Stomach (tissue), 4 donors: ENCODE results near the gene NPEPPS.

Experiments used
- POLR2A ChIP-seq, 4 donors: fragments of 450-650 bp; IDR thresholded peaks; one replicate each; pipeline ENCODE4 v1.6.1; 2016; ENCODE audit warnings: antibody characterized with exemption in 4 of 4, control low read depth in 2 of 4, mild to moderate bottlenecking in 1 of 4, moderate library complexity in 1 of 4
- POLR2AphosphoS5 ChIP-seq, 3 donors: sonication (generic); formaldehyde crosslinking; IDR thresholded peaks; one replicate each; pipeline ENCODE4 v1.6.1; 2016; ENCODE audit warnings: antibody characterized with exemption in 3 of 3
- TF ChIP-seq, protein P1 (sequence below), 7 experiments: fragments of 450-650 bp in 4 of 7; fragments of 200-600 bp in 3 of 7; sonication (generic) in 3 of 7; IDR thresholded peaks; one replicate each; pipeline ENCODE4 v1.5.1; 2016 to 2019; ENCODE audit warnings: antibody characterized with exemption in 7 of 7, control low read depth in 2 of 7, mild to moderate bottlenecking in 1 of 7

DNA sequence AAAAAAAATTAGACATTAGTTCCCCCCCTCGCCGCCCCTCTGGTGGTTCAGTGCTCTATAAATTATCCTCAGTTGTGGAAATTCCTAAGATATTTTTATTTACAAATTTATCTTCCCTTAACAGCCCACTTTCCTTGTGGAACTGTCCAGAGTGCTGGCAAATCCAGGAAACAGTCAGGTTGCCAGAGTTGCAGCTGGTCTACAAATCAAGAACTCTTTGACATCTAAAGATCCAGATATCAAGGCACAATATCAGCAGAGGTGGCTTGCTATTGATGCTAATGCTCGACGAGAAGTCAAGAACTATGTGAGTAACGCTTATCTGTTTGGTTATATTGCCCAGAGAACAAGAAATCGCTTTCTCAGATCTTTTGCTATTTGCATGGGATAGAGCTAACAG is 121.7 kb downstream of the NPEPPS start:
- TF ChIP-seq, protein P1, sequence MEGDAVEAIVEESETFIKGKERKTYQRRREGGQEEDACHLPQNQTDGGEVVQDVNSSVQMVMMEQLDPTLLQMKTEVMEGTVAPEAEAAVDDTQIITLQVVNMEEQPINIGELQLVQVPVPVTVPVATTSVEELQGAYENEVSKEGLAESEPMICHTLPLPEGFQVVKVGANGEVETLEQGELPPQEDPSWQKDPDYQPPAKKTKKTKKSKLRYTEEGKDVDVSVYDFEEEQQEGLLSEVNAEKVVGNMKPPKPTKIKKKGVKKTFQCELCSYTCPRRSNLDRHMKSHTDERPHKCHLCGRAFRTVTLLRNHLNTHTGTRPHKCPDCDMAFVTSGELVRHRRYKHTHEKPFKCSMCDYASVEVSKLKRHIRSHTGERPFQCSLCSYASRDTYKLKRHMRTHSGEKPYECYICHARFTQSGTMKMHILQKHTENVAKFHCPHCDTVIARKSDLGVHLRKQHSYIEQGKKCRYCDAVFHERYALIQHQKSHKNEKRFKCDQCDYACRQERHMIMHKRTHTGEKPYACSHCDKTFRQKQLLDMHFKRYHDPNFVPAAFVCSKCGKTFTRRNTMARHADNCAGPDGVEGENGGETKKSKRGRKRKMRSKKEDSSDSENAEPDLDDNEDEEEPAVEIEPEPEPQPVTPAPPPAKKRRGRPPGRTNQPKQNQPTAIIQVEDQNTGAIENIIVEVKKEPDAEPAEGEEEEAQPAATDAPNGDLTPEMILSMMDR (IDR thresholded peaks at IDR 0.05), result no peak
- no peak for TF ChIP-seq POLR2A (IDR thresholded peaks at IDR 0.05)
- TF ChIP-seq POLR2AphosphoS5 (IDR thresholded peaks at IDR 0.05), result no peak
